A673 (cell line): ENCODE measurements around the gene NTRK1.

Experiments
- EZH2 ChIP-seq: fragments of 200-600 bp; sonication (generic); IDR thresholded peaks from 2 replicates; pipeline ENCODE4 v1.6.1; 2017; ENCODE audit warnings: borderline replicate concordance, low read depth, mild to moderate bottlenecking, mixed read lengths, antibody characterized with exemption, low read length; ENCODE audit not compliant: poor library complexity, severe bottlenecking
- TF ChIP-seq, protein P1 (sequence below): fragments of 300-800, 200-600 bp; sonication (generic); conservative IDR thresholded peaks from 2 replicates; pipeline ENCODE4 v1.5.1; 2017; ENCODE audit warnings: low read depth, mild to moderate bottlenecking, antibody characterized with exemption, low read length, moderate library complexity, mixed read lengths

GRCh38 chr1:156865865-156866248, 5.2 kb downstream of the NTRK1 start:
- TF ChIP-seq, protein P1, sequence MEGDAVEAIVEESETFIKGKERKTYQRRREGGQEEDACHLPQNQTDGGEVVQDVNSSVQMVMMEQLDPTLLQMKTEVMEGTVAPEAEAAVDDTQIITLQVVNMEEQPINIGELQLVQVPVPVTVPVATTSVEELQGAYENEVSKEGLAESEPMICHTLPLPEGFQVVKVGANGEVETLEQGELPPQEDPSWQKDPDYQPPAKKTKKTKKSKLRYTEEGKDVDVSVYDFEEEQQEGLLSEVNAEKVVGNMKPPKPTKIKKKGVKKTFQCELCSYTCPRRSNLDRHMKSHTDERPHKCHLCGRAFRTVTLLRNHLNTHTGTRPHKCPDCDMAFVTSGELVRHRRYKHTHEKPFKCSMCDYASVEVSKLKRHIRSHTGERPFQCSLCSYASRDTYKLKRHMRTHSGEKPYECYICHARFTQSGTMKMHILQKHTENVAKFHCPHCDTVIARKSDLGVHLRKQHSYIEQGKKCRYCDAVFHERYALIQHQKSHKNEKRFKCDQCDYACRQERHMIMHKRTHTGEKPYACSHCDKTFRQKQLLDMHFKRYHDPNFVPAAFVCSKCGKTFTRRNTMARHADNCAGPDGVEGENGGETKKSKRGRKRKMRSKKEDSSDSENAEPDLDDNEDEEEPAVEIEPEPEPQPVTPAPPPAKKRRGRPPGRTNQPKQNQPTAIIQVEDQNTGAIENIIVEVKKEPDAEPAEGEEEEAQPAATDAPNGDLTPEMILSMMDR: no peak
- TF ChIP-seq EZH2: no peak
